ENCODE data around the gene GALNTL6. TPM values are rescaled to one million over a fixed set of nuclear protein-coding genes. Genes with fewer than 3 reads are reported as not detected.

The GALNTL6 gene
- total and polyA plus RNA-seq, 2 donors (not counting 3 experiments of a cell fraction or from before 2014, with no cell fraction given), result not detected

GRCh38 chr4:172103456-172103855, 290.3 kb downstream of the GALNTL6 start:
- Histone ChIP-seq H3K9me1 (replicated peaks; ENCODE audit: control insufficient read depth, extremely low read depth, insufficient read depth, low read length) (no peaks in the 10 kb centered on the region), H3K4me2 (ENCODE audit: insufficient read depth, low read length) (no peak overlapping the region), H3K27me3 (ENCODE audit: control insufficient read depth in 2 of 2, insufficient read depth in 2 of 2, low read length in 2 of 2) (no peaks in the 10 kb centered on the region), H3K4me3 (replicated peaks in 1 of 3; ENCODE audit: insufficient read depth in 1 of 3, low read depth in 1 of 3, low read length in 3 of 3) (no peak overlapping the region), H4K20me1 (replicated peaks; ENCODE audit: control insufficient read depth, extremely low read depth, insufficient read depth, low read length) (no peaks in the 10 kb centered on the region), H3K36me3 (ENCODE audit: control insufficient read depth in 2 of 2, extremely low read depth in 1 of 2, insufficient read depth in 2 of 2, low read length in 2 of 2) (no peaks in the 10 kb centered on the region), H3K79me2 (ENCODE audit: control insufficient read depth, insufficient read depth, low read length) (no peaks in the 10 kb centered on the region), H3K4me1 (ENCODE audit: control insufficient read depth, extremely low read depth, insufficient read depth, low read length) (no peaks in the 10 kb centered on the region), H2AFZ (ENCODE audit: low read depth, low read length) (no peak overlapping the region), H3K9me3 (replicated peaks; ENCODE audit: control insufficient read depth, insufficient read depth, low read length) (no peaks in the 10 kb centered on the region), H3K27ac (ENCODE audit: insufficient read depth, low read depth, low read length) (no peak overlapping the region), H3K9ac (replicated peaks; ENCODE audit: extremely low read depth, insufficient read depth, low read length) (no peak overlapping the region)
- TF ChIP-seq CTCF (IDR thresholded peaks at IDR 0.05; ENCODE audit: extremely low read depth in 1 of 2, insufficient read depth in 1 of 2, low read depth in 1 of 2, low read length in 2 of 2) (no peak), EZH2 (IDR thresholded peaks at IDR 0.05; ENCODE audit: borderline replicate concordance, low read depth, low read length, severe bottlenecking) (no peak), MYC (IDR thresholded peaks at IDR 0.05; ENCODE audit: low read depth, low read length) (no peak), POLR2A (IDR thresholded peaks at IDR 0.05; ENCODE audit: low read depth, low read length) (no peak), JUN (IDR thresholded peaks at IDR 0.05; ENCODE audit: borderline replicate concordance, insufficient read depth, insufficient read length, low read depth) (no peak), GATA2 (IDR thresholded peaks at IDR 0.05; ENCODE audit: insufficient read depth, insufficient read length, low read depth, low read length) (no peak), POLR2AphosphoS5 (IDR thresholded peaks at IDR 0.05; ENCODE audit: insufficient read depth, low read depth, low read length) (no peak), MAX (IDR thresholded peaks at IDR 0.05; ENCODE audit: insufficient read depth, insufficient read length) (no peak), FOS (IDR thresholded peaks at IDR 0.05; ENCODE audit: borderline replicate concordance, insufficient read depth, low read length) (no peak)
- ChIA-PET POLR2A (no interaction called here), CTCF (no interaction called here)
- dilution Hi-C loops (cut with MboI; ENCODE audit: extremely low pct_ligation_motif_present, low sequenced_read_pairs), result no loop called here
- no peak for FAIRE-seq
- intact Hi-C loops (cut with micrococcal nuclease), result no loop called here
- DNase-seq (ENCODE audit: low read depth, low spot score), result no peak
- BruUV-seq (replicated peaks), result no TSS peak

Measured in endothelial cell of umbilical vein (primary cell).